Retinal pigment epithelial cell (primary cell): ENCODE data around the gene MEST.

Source experiments
- DNase-seq: peaks from one replicate; pipeline ENCODE4 v3.0.0-alpha.2; 2010; ENCODE audit warnings: low read depth
- H3K4me3 ChIP-seq: 2 replicates; pipeline ENCODE4 v1.5.1; 2011; ENCODE audit warnings: mild to moderate bottlenecking, low read length, control low read depth, moderate library complexity
- CTCF ChIP-seq: conservative IDR thresholded peaks from 2 replicates; pipeline ENCODE4 v1.5.1; 2011; ENCODE audit warnings: low read depth, low read length, control low read depth, inconsistent platforms

The MEST gene

GRCh38 chr7:130554481-130554880 lies 62.6 kb downstream of the MEST start:
- TF ChIP-seq CTCF, result no peak
- H3K4me3 ChIP-seq, result no peak overlapping the region
- no peak for DNase-seq
